Measurements from ENCODE around the gene SERPINB2.
"Not testable (repeated sequence)": the region's sequence is repeated elsewhere in the genome, so short reads cannot be mapped to it uniquely, and the experiment has no call there.

SERPINB2 gene

GRCh38 chr18:63930773-63931354 lies 43.4 kb downstream of the SERPINB2 start:
- in situ Hi-C loops (cut with HindIII; ENCODE audit: low sequenced_read_pairs): no loop called here

- in situ Hi-C loops (cut with HindIII; ENCODE audit: low sequenced_read_pairs): no loop called here
These were observed 48.8 kb downstream of the SERPINB2 start for GRCh38 chr18:63936156-63936931.

- in situ Hi-C loops (cut with HindIII; ENCODE audit: low sequenced_read_pairs): no loop called here
These were observed 49.5 kb downstream of the SERPINB2 start for GRCh38 chr18:63936932-63937393.

GRCh38 chr18:63940008-63940407 lies 52.5 kb downstream of the SERPINB2 start:
- in situ Hi-C loops (cut with HindIII; ENCODE audit: low sequenced_read_pairs): no loop called here

- in situ Hi-C loops (cut with HindIII; ENCODE audit: low sequenced_read_pairs): not testable (repeated sequence)
These were observed 53.1 kb downstream of the SERPINB2 start for GRCh38 chr18:63940543-63941050.

GRCh38 chr18:63947051-63947790 lies 59.7 kb downstream of the SERPINB2 start:
- in situ Hi-C loops (cut with HindIII; ENCODE audit: low sequenced_read_pairs): no loop called here

- in situ Hi-C loops (cut with HindIII; ENCODE audit: low sequenced_read_pairs): no loop called here
These were observed 61.7 kb downstream of the SERPINB2 start, which contains the start of gene HMSD for GRCh38 chr18:63949068-63949737. HMSD (plus strand) TSS chr18:63949301; CDS start chr18:63953456, 4,155 bp downstream.

- in situ Hi-C loops (cut with HindIII; ENCODE audit: low sequenced_read_pairs): no loop called here
These were observed 63.8 kb downstream of the SERPINB2 start for GRCh38 chr18:63951302-63951705.
